ENCODE results near the gene RABGAP1L.
"Not testable (repeated sequence)": the region's sequence is repeated elsewhere in the genome, so short reads cannot be mapped to it uniquely, and the experiment has no call there.

Gene RABGAP1L

GRCh38 chr1:175042650-175043049 is 883.3 kb downstream of the RABGAP1L start:
- no peak for DNase-seq (ENCODE audit: low read depth)

- DNase-seq (ENCODE audit: low read depth), result no peak
Measured at GRCh38 chr1:175043824-175044223, 884.5 kb downstream of the RABGAP1L start.

DNA sequence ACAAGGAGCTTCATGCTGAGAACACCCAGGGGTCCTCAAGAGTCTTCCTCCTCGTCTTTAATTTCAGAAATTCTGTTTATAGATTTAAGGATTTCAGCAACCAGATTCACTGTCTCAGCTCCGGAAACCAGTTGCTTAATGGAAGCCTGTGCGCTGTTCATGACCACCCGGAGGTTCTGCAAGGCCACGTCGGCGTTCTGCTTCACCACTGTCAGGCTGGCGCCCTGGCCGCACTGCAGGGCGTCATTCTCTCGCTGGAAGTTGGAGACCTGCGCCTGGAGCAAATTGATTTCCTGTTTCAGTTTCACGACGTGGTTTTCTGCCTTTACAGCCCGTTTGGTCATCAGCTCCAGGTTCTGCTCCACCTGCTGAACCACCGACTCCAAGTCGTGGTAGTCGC is 885.3 kb downstream of the RABGAP1L start:
- not testable (repeated sequence) for DNase-seq (ENCODE audit: low read depth)

Measured in GM04504 (cell line).